ENCODE measurements around the gene CHCHD6.

DNA sequence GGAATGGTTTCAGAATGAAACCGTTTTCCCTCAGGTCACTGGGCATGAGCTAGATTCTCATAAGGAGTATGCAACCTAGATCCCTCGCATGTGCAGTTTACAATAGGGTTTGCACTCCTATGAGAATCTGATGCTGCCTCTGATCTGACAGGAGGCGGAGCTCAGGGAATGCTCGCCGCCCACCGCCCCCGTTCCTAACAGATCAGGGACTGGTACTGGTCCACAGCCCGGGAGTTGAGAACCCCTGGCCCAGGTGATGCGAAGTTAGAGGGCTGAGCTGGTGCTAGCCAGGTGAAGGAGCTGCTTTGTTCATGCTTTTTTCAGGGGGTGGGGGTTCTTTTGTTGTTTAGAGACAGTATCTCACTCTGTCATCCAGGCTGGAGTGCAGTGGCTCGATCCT is 263.3 kb downstream of the CHCHD6 start:
- TF ChIP-seq CTCF (conservative IDR thresholded peaks at IDR 0.05 in 1 of 2, IDR thresholded peaks at IDR 0.05 in 1 of 2; ENCODE audit: extremely low read depth in 1 of 2, insufficient read depth in 1 of 2, low read depth in 1 of 2, low read length in 2 of 2) (no peak), EZH2 (IDR thresholded peaks at IDR 0.05; ENCODE audit: borderline replicate concordance, low read length) (no peak)

Data from mammary epithelial cell (primary cell).